Measurements from ENCODE around the gene PDZRN4.

DNA sequence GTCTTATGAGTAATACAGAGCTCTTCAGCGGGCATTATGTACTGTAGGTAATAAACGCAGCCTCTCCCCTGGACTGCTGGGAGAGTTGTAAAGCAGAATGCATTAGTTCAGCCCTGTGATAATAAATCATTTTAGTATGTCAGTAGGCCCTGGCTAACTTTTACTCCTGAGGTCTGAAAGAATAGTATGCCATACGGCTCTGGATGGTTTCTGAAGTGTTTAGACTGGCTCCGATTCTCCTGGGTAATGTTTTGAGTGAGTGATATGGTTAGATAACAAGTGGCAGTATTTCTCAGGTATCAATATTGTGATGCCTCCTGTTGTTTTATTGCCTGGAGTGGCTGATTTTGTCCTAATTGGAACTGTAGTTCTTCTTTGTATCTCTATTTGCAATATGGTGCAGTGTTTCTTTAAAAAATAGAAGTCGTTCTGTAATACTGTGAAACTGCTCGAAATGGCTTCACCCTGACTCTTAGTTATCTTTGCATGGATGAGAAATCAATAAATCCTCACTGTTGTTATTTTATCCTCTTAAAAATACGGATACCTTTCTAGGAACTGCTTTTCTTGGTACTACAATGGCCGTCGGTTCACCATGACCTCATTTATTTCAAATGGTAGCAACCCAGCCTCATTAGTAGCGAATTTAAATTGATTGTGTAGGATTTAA, 100.2 kb downstream of the PDZRN4 start:
- TF ChIP-seq, protein P1, sequence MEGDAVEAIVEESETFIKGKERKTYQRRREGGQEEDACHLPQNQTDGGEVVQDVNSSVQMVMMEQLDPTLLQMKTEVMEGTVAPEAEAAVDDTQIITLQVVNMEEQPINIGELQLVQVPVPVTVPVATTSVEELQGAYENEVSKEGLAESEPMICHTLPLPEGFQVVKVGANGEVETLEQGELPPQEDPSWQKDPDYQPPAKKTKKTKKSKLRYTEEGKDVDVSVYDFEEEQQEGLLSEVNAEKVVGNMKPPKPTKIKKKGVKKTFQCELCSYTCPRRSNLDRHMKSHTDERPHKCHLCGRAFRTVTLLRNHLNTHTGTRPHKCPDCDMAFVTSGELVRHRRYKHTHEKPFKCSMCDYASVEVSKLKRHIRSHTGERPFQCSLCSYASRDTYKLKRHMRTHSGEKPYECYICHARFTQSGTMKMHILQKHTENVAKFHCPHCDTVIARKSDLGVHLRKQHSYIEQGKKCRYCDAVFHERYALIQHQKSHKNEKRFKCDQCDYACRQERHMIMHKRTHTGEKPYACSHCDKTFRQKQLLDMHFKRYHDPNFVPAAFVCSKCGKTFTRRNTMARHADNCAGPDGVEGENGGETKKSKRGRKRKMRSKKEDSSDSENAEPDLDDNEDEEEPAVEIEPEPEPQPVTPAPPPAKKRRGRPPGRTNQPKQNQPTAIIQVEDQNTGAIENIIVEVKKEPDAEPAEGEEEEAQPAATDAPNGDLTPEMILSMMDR (IDR thresholded peaks at IDR 0.05) = no peak
- TF ChIP-seq POLR2A (IDR thresholded peaks at IDR 0.05) (no peak), EP300 (IDR thresholded peaks at IDR 0.05) (no peak)

Measured in tibial nerve (tissue), 4 donors.